Vagina (tissue), 2 donors: Measurements from ENCODE around the gene SETD1A. TPM values are rescaled to one million over a fixed set of nuclear protein-coding genes. Genes with fewer than 3 reads are reported as not detected.

Experiments
- DNase-seq, 2 donors: peaks; one replicate each; pipeline ENCODE4 v3.0.0-alpha.2; 2017; ENCODE audit errors: extremely low spot score in 2 of 2
- H3K27ac ChIP-seq: fragments of 200-600 bp; sonication (generic); one replicate; pipeline ENCODE4 v1.5.1; 2019
- H3K27me3 ChIP-seq: fragments of 200-600 bp; sonication (generic); one replicate; pipeline ENCODE4 v1.5.1; 2019
- H3K36me3 ChIP-seq, 2 donors: fragments of 200-600 bp; sonication (generic); one replicate each; pipeline ENCODE4 v1.5.1; 2017 to 2019
- H3K4me1 ChIP-seq: fragments of 200-600 bp; sonication (generic); one replicate; pipeline ENCODE4 v1.5.1; 2019
- H3K4me3 ChIP-seq, 2 donors: fragments of 200-600 bp; sonication (generic); 1 replicate in 1 of 2; 2 replicates in 1 of 2; pipeline ENCODE4 v1.5.1; 2016 to 2019
- H3K9me3 ChIP-seq: fragments of 200-600 bp; sonication (generic); one replicate; pipeline ENCODE4 v1.5.1; 2019
- CTCF ChIP-seq, 3 experiments: fragments of 450-650 bp in 2 of 3; fragments of 200-600 bp in 1 of 3; sonication (generic) in 1 of 3; IDR thresholded peaks; one replicate each; pipeline ENCODE4 v1.5.1; 2017 to 2019; ENCODE audit warnings: antibody characterized with exemption in 3 of 3, mild to moderate bottlenecking in 2 of 3, moderate library complexity in 2 of 3
- POLR2A ChIP-seq, 2 donors: fragments of 450-650 bp; IDR thresholded peaks; one replicate each; pipeline ENCODE4 v1.6.1; 2017; ENCODE audit warnings: antibody characterized with exemption in 2 of 2, mild to moderate bottlenecking in 2 of 2, moderate library complexity in 2 of 2
- POLR2AphosphoS5 ChIP-seq, 2 donors: sonication (generic); formaldehyde crosslinking; IDR thresholded peaks; one replicate each; pipeline ENCODE4 v1.9.0; 2017; ENCODE audit warnings: antibody characterized with exemption in 2 of 2, mild to moderate bottlenecking in 2 of 2, low read depth in 1 of 2; ENCODE audit not compliant: insufficient read depth in 1 of 2
- intact Hi-C: fragments of 100-400 bp; cut with DNase I; formaldehyde crosslinking; loops from one replicate; pipeline ENCODE4 v1.15.1; 2023
- total RNA-seq: library from RNA; depleted of rRNA; stranded (reverse); fragments of >200 nt; gene quantifications from one replicate; pipeline ENCODE4 v1.2.3, GENCODE V29; 2016

Gene SETD1A
- total RNA-seq, 1 donor from 2014 or later: 10.6 TPM

GRCh38 chr16:30963925-30964511 is 6.5 kb downstream of the SETD1A start:
- Histone ChIP-seq H3K9me3 (no peaks in the 10 kb centered on the region), H3K27me3 (no peaks in the 10 kb centered on the region), H3K4me3 (no peak overlapping the region), H3K4me1 (peaks cover 7% of the 10 kb centered on the region), H3K36me3 (peaks cover 0 to 91% of the 10 kb centered on the region in 2 donors), H3K27ac (no peak overlapping the region)
- TF ChIP-seq POLR2AphosphoS5 (IDR thresholded peaks at IDR 0.05; ENCODE audit: insufficient read depth in 1 of 2, low read depth in 1 of 2): no peak
- no peak for TF ChIP-seq CTCF (IDR thresholded peaks at IDR 0.05)
- TF ChIP-seq POLR2A (IDR thresholded peaks at IDR 0.05): no peak
- intact Hi-C loops: no loop called here
- DNase-seq: no peak

GRCh38 chr16:30964574-30965226 is 7.1 kb downstream of the SETD1A start:
- Histone ChIP-seq H3K27me3 (no peaks in the 10 kb centered on the region), H3K4me1 (peaks cover under 1% of the 10 kb centered on the region), H3K4me3 (no peak overlapping the region), H3K9me3 (no peaks in the 10 kb centered on the region), H3K27ac (no peak overlapping the region), H3K36me3 (peaks cover 0 to 96% of the 10 kb centered on the region in 2 donors)
- no peak for DNase-seq
- no peak for TF ChIP-seq POLR2AphosphoS5 (IDR thresholded peaks at IDR 0.05; ENCODE audit: insufficient read depth in 1 of 2, low read depth in 1 of 2)
- no peak for TF ChIP-seq CTCF (IDR thresholded peaks at IDR 0.05)
- TF ChIP-seq POLR2A (IDR thresholded peaks at IDR 0.05): no peak
- intact Hi-C loops: no loop called here

- no peak for DNase-seq
- no peaks in the 10 kb centered on the region for H3K9me3 ChIP-seq
- no peak overlapping the region for H3K27ac ChIP-seq
- no peaks in the 10 kb centered on the region for H3K27me3 ChIP-seq
- H3K36me3 ChIP-seq: peaks cover 0 to 96% of the 10 kb centered on the region in 2 donors
- TF ChIP-seq POLR2A (IDR thresholded peaks at IDR 0.05): no peak
- TF ChIP-seq CTCF (IDR thresholded peaks at IDR 0.05): no peak
- TF ChIP-seq POLR2AphosphoS5 (IDR thresholded peaks at IDR 0.05; ENCODE audit: insufficient read depth in 1 of 2, low read depth in 1 of 2): no peak
- intact Hi-C loops: no loop called here
- H3K4me1 ChIP-seq: no peaks in the 10 kb centered on the region
- no peak overlapping the region for H3K4me3 ChIP-seq
Measured at GRCh38 chr16:30965436-30965835, 7.9 kb downstream of the SETD1A start.

GRCh38 chr16:30966033-30966619 is 8.6 kb downstream of the SETD1A start:
- H3K27ac ChIP-seq: no peak overlapping the region
- H3K9me3 ChIP-seq: no peaks in the 10 kb centered on the region
- H3K4me3 ChIP-seq: no peak overlapping the region
- DNase-seq: no peak
- peaks cover 0 to 98% of the 10 kb centered on the region in 2 donors for H3K36me3 ChIP-seq
- TF ChIP-seq POLR2A (IDR thresholded peaks at IDR 0.05) (no peak), POLR2AphosphoS5 (IDR thresholded peaks at IDR 0.05; ENCODE audit: insufficient read depth in 1 of 2, low read depth in 1 of 2) (no peak), CTCF (IDR thresholded peaks at IDR 0.05) (no peak)
- H3K27me3 ChIP-seq: no peaks in the 10 kb centered on the region
- H3K4me1 ChIP-seq: no peaks in the 10 kb centered on the region
- intact Hi-C loops: no loop called here

- intact Hi-C loops: no loop called here
Measured at GRCh38 chr16:30967795-30968194, 10.2 kb downstream of the SETD1A start.

More at GRCh38 chr16:30967795-30968194, 10.2 kb downstream of the SETD1A start:
- no peaks in the 10 kb centered on the region for H3K4me1 ChIP-seq
- H3K36me3 ChIP-seq: peaks cover 0 to 98% of the 10 kb centered on the region in 2 donors
- H3K27ac ChIP-seq: no peak overlapping the region
- DNase-seq: no peak
- H3K4me3 ChIP-seq: no peak overlapping the region
- TF ChIP-seq POLR2AphosphoS5 (IDR thresholded peaks at IDR 0.05; ENCODE audit: insufficient read depth in 1 of 2, low read depth in 1 of 2) (no peak), CTCF (IDR thresholded peaks at IDR 0.05) (no peak), POLR2A (IDR thresholded peaks at IDR 0.05) (no peak)
- no peaks in the 10 kb centered on the region for H3K9me3 ChIP-seq
- H3K27me3 ChIP-seq: no peaks in the 10 kb centered on the region
